H1 (cell line): ENCODE results near the gene SCPEP1. TPM values are rescaled to one million over a fixed set of nuclear protein-coding genes. Genes with fewer than 3 reads are reported as not detected.

Experiments used
- POLR2AphosphoS5 ChIP-seq: IDR thresholded peaks from 2 replicates; pipeline ENCODE4 v1.6.1; 2011; ENCODE audit warnings: low read depth, low read length
- TAF1 ChIP-seq: IDR thresholded peaks from 2 replicates; pipeline ENCODE4 v1.6.1; 2011; ENCODE audit warnings: mild to moderate bottlenecking, low read depth, low read length
- polyA plus RNA-seq, 7 experiments: library from polyadenylated mRNA; depleted of rRNA in 3 of 7; stranded (reverse) in 5 of 7; unstranded in 2 of 7; fragments of >200 nt in 5 of 7; fragments of 200-250 nt in 2 of 7; gene quantifications; 1 replicate in 5 of 7; 2 replicates in 1 of 7; 4 replicates in 1 of 7; pipeline versions ENCODE4 v1.2.1 to v1.2.3, GENCODE V29; 2011 to 2013; ENCODE audit warnings: missing spikeins in 2 of 7, mixed read lengths in 2 of 7
- total RNA-seq: library from RNA; stranded (reverse); fragmentation: NEBNext Ultra II Directional; extraction: Animal tissue kit (Norgen Biotek cat#: 25700); gene quantifications from 2 replicates; pipeline ENCODE4 v1.2.1, GENCODE V29; 2021
- TF ChIP-seq, protein P1 (sequence below): IDR thresholded peaks from 2 replicates; pipeline ENCODE4 v1.6.1; 2011; ENCODE audit warnings: low read depth, mild to moderate bottlenecking, low read length; ENCODE audit not compliant: insufficient read depth

The SCPEP1 gene
- total and polyA plus RNA-seq, 2 of the 8 experiments (the other 6 are each of a cell fraction or from before 2014, with no cell fraction given), result 30.7 to 52.6 TPM

DNA sequence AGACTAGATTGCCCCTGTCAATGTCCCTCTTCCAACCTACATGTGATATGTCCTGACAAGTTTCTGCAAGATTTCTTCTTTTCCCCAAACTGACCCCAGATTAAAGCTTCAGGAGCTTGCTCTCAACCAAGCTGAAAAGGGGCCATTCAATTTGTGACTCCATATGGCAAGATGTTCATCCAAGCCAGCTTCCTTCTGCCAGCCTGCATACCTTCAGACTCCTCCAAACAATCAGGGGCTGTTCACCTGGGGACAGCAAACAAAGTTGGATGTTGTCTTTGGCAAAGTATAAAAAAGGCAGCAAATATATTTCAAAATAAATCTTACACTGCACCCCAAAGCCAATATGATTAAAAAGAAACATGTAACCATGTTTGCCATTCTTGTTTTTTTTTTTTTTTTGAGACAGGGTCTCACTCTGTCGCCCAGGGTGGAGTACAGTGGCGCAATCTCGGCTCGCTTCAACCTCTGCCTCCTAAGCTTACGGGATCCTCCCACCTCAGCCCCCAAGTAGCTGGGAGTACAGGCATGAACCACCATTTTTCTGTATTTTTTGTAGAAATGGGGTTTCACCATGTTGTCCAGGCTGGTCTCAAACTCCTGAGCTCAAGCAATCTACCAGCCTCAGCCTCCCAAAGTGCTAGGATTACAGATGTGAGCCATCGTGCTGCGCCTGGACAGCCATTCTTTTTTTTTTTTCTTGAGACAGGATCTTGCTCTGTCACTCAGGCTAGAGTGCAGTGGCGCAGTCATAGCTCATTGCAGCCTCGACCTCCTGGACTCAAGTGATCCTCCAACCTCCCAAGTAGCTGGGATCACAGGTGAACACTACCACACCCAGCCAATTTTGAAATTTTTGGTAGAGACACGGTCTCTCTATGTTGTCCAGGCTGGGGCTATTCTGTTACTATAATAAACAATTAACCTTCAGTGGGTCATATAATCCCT, 57.1 kb downstream of the SCPEP1 start (continued):
- no peak for TF ChIP-seq POLR2AphosphoS5
- no peak for TF ChIP-seq TAF1
- TF ChIP-seq, protein P1, sequence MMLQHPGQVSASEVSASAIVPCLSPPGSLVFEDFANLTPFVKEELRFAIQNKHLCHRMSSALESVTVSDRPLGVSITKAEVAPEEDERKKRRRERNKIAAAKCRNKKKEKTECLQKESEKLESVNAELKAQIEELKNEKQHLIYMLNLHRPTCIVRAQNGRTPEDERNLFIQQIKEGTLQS, result no peak
